ENCODE results near the gene TMEM61.
A peak's percentile ranks its signal among the peaks of the same experiment; 100 is the strongest.

The TMEM61 gene

GRCh38 chr1:55039342-55040082, 59.1 kb downstream of the TMEM61 start, which contains the start of gene PCSK9:
Gene PCSK9 (plus strand): TSS chr1:55039548. CDS start chr1:55039838, 290 bp downstream.
- no peak for TF ChIP-seq CTCF (IDR thresholded peaks at IDR 0.05)
- peaks cover 59 to 68% of the 10 kb centered on the region in 2 experiments for H3K4me1 ChIP-seq (ENCODE audit: control insufficient read depth in 1 of 2, insufficient read depth in 1 of 2, low read depth in 1 of 2, low read length in 1 of 2)
- H3K9me3 ChIP-seq = no peaks in the 10 kb centered on the region
- H3K4me3 ChIP-seq (ENCODE audit: low read depth in 1 of 2, low read length in 1 of 2) = peak within 1 kb of the TSS; percentile 34 to 63
- H3K36me3 ChIP-seq = no peaks in the 10 kb centered on the region
- peaks cover 40% of the 10 kb centered on the region for H3K27me3 ChIP-seq
- no peak within 1 kb of the TSS for H3K27ac ChIP-seq

- Histone ChIP-seq H3K36me3 (no peaks in the 10 kb centered on the region), H3K27me3 (peaks cover 40% of the 10 kb centered on the region), H3K4me3 (ENCODE audit: low read depth in 1 of 2, low read length in 1 of 2) (peak overlapping the region; percentile 34 to 63), H3K4me1 (ENCODE audit: control insufficient read depth in 1 of 2, insufficient read depth in 1 of 2, low read depth in 1 of 2, low read length in 1 of 2) (peaks cover 52 to 60% of the 10 kb centered on the region in 2 experiments), H3K27ac (no peak overlapping the region), H3K9me3 (no peaks in the 10 kb centered on the region)
- no peak for TF ChIP-seq CTCF (IDR thresholded peaks at IDR 0.05)
Observed at GRCh38 chr1:55040083-55040932, 59.9 kb downstream of the TMEM61 start.

GRCh38 chr1:55040933-55041494, 60.6 kb downstream of the TMEM61 start:
- Histone ChIP-seq H3K27ac (no peak overlapping the region), H3K4me3 (ENCODE audit: low read depth in 1 of 2, low read length in 1 of 2) (no peak overlapping the region), H3K9me3 (no peaks in the 10 kb centered on the region), H3K36me3 (no peaks in the 10 kb centered on the region), H3K4me1 (ENCODE audit: control insufficient read depth in 1 of 2, insufficient read depth in 1 of 2, low read depth in 1 of 2, low read length in 1 of 2) (peaks cover 45 to 53% of the 10 kb centered on the region in 2 experiments), H3K27me3 (peaks cover 40% of the 10 kb centered on the region)
- TF ChIP-seq CTCF (IDR thresholded peaks at IDR 0.05) = no peak

GRCh38 chr1:55041613-55042012, 61.2 kb downstream of the TMEM61 start:
- no peak overlapping the region for H3K4me3 ChIP-seq (ENCODE audit: low read depth in 1 of 2, low read length in 1 of 2)
- no peak for TF ChIP-seq CTCF (IDR thresholded peaks at IDR 0.05)
- peaks cover 39 to 47% of the 10 kb centered on the region in 2 experiments for H3K4me1 ChIP-seq (ENCODE audit: control insufficient read depth in 1 of 2, insufficient read depth in 1 of 2, low read depth in 1 of 2, low read length in 1 of 2)
- no peak overlapping the region for H3K27ac ChIP-seq
- H3K27me3 ChIP-seq = peaks cover 40% of the 10 kb centered on the region
- H3K36me3 ChIP-seq = no peaks in the 10 kb centered on the region
- H3K9me3 ChIP-seq = no peaks in the 10 kb centered on the region
